Prostate gland (tissue), 2 donors: ENCODE measurements around the gene FOXJ3. TPM values are rescaled to one million over a fixed set of nuclear protein-coding genes. Genes with fewer than 3 reads are reported as not detected.
A peak's percentile ranks its signal among the peaks of the same experiment; 100 is the strongest.

Experiments used
- DNase-seq: peaks from one replicate; pipeline ENCODE4 v3.0.0-alpha.2; 2019; ENCODE audit warnings: low spot score
- H3K27ac ChIP-seq, 2 donors: fragments of 200-600 bp; sonication (generic); 2 replicates each; pipeline ENCODE4 v1.5.1; 2017 to 2019
- H3K27me3 ChIP-seq: fragments of 200-600 bp; sonication (generic); replicated peaks from 2 replicates; pipeline ENCODE4 v1.5.1; 2019; ENCODE audit not compliant: insufficient read depth
- H3K36me3 ChIP-seq, 2 donors: fragments of 200-600 bp; sonication (generic); 1 replicate in 1 of 2; 2 replicates in 1 of 2; pipeline versions ENCODE4 v1.5.1 to v1.8.1; 2017 to 2019
- H3K4me1 ChIP-seq: fragments of 200-600 bp; sonication (generic); replicated peaks from 2 replicates; pipeline ENCODE4 v1.5.1; 2019
- H3K4me3 ChIP-seq, 2 donors: fragments of 200-600 bp; sonication (generic); 2 replicates each; pipeline ENCODE4 v1.5.1; 2017 to 2019
- H3K9me3 ChIP-seq: fragments of 200-600 bp; sonication (generic); 2 replicates; pipeline ENCODE4 v1.5.1; 2017
- CTCF ChIP-seq, 4 experiments: fragments of 200-600 bp in 2 of 4; fragments of 450-650 bp in 2 of 4; sonication (generic) in 2 of 4; IDR thresholded peaks; 1 replicate in 3 of 4; 2 replicates in 1 of 4; pipeline ENCODE4 v1.5.1; 2016 to 2019; ENCODE audit warnings: antibody characterized with exemption in 4 of 4, mild to moderate bottlenecking in 2 of 4, moderate library complexity in 2 of 4
- POLR2A ChIP-seq: fragments of 450-650 bp; IDR thresholded peaks from one replicate; pipeline ENCODE4 v1.6.1; 2016; ENCODE audit warnings: antibody characterized with exemption, mild to moderate bottlenecking
- POLR2AphosphoS5 ChIP-seq: sonication (generic); formaldehyde crosslinking; IDR thresholded peaks from one replicate; pipeline ENCODE4 v1.6.1; 2017; ENCODE audit warnings: antibody characterized with exemption
- WGBS: methylation state at CpG from one replicate; pipeline ENCODE4 v1.1.5; 2018; 5-methylcytosine and 5-hydroxymethylcytosine counted together
- intact Hi-C: fragments of 100-400 bp; cut with DNase I; formaldehyde crosslinking; loops from one replicate; pipeline ENCODE4 v1.14.2; 2022
- total RNA-seq, 2 donors: library from RNA; depleted of rRNA; stranded (reverse); fragments of >200 nt; gene quantifications; one replicate each; pipeline ENCODE4 v1.1.0, GENCODE V29; 2016

The FOXJ3 gene
- total RNA-seq, 2 donors from 2014 or later, result 54.1 to 58.5 TPM

GRCh38 chr1:42168391-42168670 is 166.7 kb downstream of the FOXJ3 start:
- 86% methylated on average over 1 of the region's 1 CpG for WGBS
- H3K4me1 ChIP-seq, result peaks cover 8% of the 10 kb centered on the region
- H3K36me3 ChIP-seq, result no peaks in the 10 kb centered on the region
- H3K9me3 ChIP-seq, result no peaks in the 10 kb centered on the region
- DNase-seq, result no peak
- H3K27ac ChIP-seq, result no peak overlapping the region
- no peak overlapping the region for H3K4me3 ChIP-seq
- H3K27me3 ChIP-seq, result no peaks in the 10 kb centered on the region
- no peak for TF ChIP-seq CTCF (IDR thresholded peaks at IDR 0.05)
- TF ChIP-seq POLR2AphosphoS5, result no peak
- TF ChIP-seq POLR2A, result no peak
- intact Hi-C loops, result no loop called here

GRCh38 chr1:42167611-42168390 is 167.2 kb downstream of the FOXJ3 start:
- H3K4me3 ChIP-seq, result no peak overlapping the region
- H3K4me1 ChIP-seq, result peaks cover 4% of the 10 kb centered on the region
- H3K27ac ChIP-seq, result no peak overlapping the region
- TF ChIP-seq CTCF (IDR thresholded peaks at IDR 0.05), result no peak
- TF ChIP-seq POLR2A, result no peak
- TF ChIP-seq POLR2AphosphoS5, result no peak
- no peaks in the 10 kb centered on the region for H3K27me3 ChIP-seq
- intact Hi-C loops, result no loop called here
- no peaks in the 10 kb centered on the region for H3K36me3 ChIP-seq
- no peak for DNase-seq
- no peaks in the 10 kb centered on the region for H3K9me3 ChIP-seq
- WGBS, result 84% methylated on average over 21 of the region's 21 CpGs

- no peak overlapping the region for H3K4me3 ChIP-seq
- intact Hi-C loops, result no loop called here
- no peak for TF ChIP-seq CTCF (IDR thresholded peaks at IDR 0.05)
- peak; percentile 76 for TF ChIP-seq POLR2AphosphoS5
- no peak for TF ChIP-seq POLR2A
- H3K27me3 ChIP-seq, result no peaks in the 10 kb centered on the region
- no peaks in the 10 kb centered on the region for H3K9me3 ChIP-seq
- H3K4me1 ChIP-seq, result no peaks in the 10 kb centered on the region
- WGBS, result 26% methylated on average over 11 of the region's 12 CpGs
- no peaks in the 10 kb centered on the region for H3K36me3 ChIP-seq
- no peak overlapping the region for H3K27ac ChIP-seq
- peak; percentile 90 for DNase-seq
Observed at GRCh38 chr1:42165511-42166210, 169.4 kb downstream of the FOXJ3 start.

GRCh38 chr1:42164551-42165420 is 170.2 kb downstream of the FOXJ3 start, which contains the start of gene GUCA2A:
Gene GUCA2A (minus strand): TSS chr1:42164745. CDS start chr1:42164712, 33 bp downstream.
- intact Hi-C loops, result no loop called here

More at GRCh38 chr1:42164551-42165420, 170.2 kb downstream of the FOXJ3 start, which contains the start of gene GUCA2A:
- TF ChIP-seq POLR2A, result no peak
- TF ChIP-seq CTCF (IDR thresholded peaks at IDR 0.05), result no peak
- no peak for TF ChIP-seq POLR2AphosphoS5
- H3K27ac ChIP-seq, result no peak within 1 kb of the TSS
- H3K4me3 ChIP-seq, result no peak within 1 kb of the TSS
- H3K36me3 ChIP-seq, result no peaks in the 10 kb centered on the region
- DNase-seq, result no peak
- no peaks in the 10 kb centered on the region for H3K4me1 ChIP-seq
- WGBS, result 72% methylated on average over 23 of the region's 24 CpGs
- H3K27me3 ChIP-seq, result no peaks in the 10 kb centered on the region
- no peaks in the 10 kb centered on the region for H3K9me3 ChIP-seq
